Type B pancreatic cell (in vitro differentiated cells): ENCODE results near the gene TELO2. TPM values are rescaled to one million over a fixed set of nuclear protein-coding genes. Genes with fewer than 3 reads are reported as not detected.

Experiments used
- DNase-seq: peaks from one replicate; pipeline ENCODE4 v3.0.0; 2021; ENCODE audit warnings: mixed read lengths; ENCODE audit not compliant: unreplicated experiment; ENCODE audit errors: extremely low spot score
- H3K27ac Mint-ChIP-seq: 2 replicates; pipeline ENCODE4 v1.8.0; 2021; ENCODE audit warnings: mild to moderate bottlenecking, mixed read lengths
- H3K27me3 Mint-ChIP-seq: 2 replicates; pipeline ENCODE4 v1.8.0; 2021; ENCODE audit warnings: mixed read lengths
- H3K36me3 Mint-ChIP-seq: 2 replicates; pipeline ENCODE4 v1.8.0; 2021; ENCODE audit warnings: mixed read lengths
- H3K4me1 Mint-ChIP-seq: one replicate; pipeline ENCODE4 v1.8.0; 2021; ENCODE audit warnings: mixed read lengths; ENCODE audit not compliant: unreplicated experiment
- H3K4me3 Mint-ChIP-seq: 2 replicates; pipeline ENCODE4 v1.8.0; 2021; ENCODE audit warnings: mild to moderate bottlenecking, mixed read lengths
- H3K9me3 Mint-ChIP-seq: 2 replicates; pipeline ENCODE4 v1.8.0; 2021; ENCODE audit warnings: mixed read lengths
- CTCF ChIP-seq: fragments of 200-600 bp; sonication (generic); conservative IDR thresholded peaks from 2 replicates; pipeline ENCODE4 v1.5.0; 2021; ENCODE audit warnings: antibody characterized with exemption, mild to moderate bottlenecking
- total RNA-seq: library from RNA; stranded (reverse); gene quantifications from 2 replicates; pipeline ENCODE4 v1.2.1, GENCODE V29; 2021; ENCODE audit warnings: low replicate concordance

TELO2 gene
- total RNA-seq, 1 donor from 2014 or later, result 65.4 TPM

GRCh38 chr16:1499756-1500464, 6.8 kb downstream of the TELO2 start:
- H3K4me3 Mint-ChIP-seq, result no peak overlapping the region
- no peak overlapping the region for H3K27ac Mint-ChIP-seq
- H3K27me3 Mint-ChIP-seq, result no peaks in the 10 kb centered on the region
- H3K36me3 Mint-ChIP-seq, result peaks cover 3% of the 10 kb centered on the region
- TF ChIP-seq CTCF, result no peak
- H3K9me3 Mint-ChIP-seq, result no peaks in the 10 kb centered on the region
- H3K4me1 Mint-ChIP-seq, result no peaks in the 10 kb centered on the region
- DNase-seq, result no peak

DNA sequence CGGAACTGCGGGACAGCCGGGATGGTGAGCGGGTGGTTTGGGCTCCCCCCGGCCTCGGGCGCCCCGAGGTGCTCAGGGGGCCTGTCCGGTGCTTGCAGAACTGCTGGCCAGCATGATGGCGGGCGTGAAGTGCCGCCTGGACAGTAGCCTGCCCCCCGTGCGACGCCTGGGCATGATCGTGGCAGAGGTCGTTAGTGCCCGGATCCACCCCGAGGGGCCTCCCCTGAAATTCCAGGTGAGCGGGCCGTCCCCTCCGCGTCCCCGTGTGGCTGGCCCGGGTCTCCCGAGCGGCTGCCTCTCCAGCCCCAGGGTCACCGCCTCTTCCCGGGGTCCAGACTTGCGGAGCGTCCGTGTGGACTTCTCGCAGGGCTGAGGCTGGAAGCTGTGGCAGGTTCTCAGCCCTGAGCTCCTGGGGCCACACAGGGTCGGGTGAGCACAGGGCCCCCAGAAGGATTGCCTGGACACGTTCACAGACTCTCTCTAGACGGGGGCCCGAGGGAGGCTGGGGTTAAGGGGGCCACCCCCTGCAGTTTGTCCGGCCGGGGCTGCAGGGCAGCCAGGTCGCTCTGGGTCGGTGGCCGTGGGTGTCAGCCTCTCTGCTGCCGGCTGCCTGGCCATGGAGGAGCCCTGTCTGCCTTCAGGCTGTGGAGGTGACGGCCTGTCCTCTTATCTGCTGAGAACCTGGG, 7.4 kb downstream of the TELO2 start:
- no peaks in the 10 kb centered on the region for H3K4me1 Mint-ChIP-seq
- no peak overlapping the region for H3K4me3 Mint-ChIP-seq

GRCh38 chr16:1501630-1502029, 8.5 kb downstream of the TELO2 start:
- Mint-ChIP-seq H3K36me3 (peaks cover 3% of the 10 kb centered on the region), H3K27ac (no peak overlapping the region), H3K4me3 (no peak overlapping the region), H3K4me1 (no peaks in the 10 kb centered on the region), H3K9me3 (no peaks in the 10 kb centered on the region), H3K27me3 (no peaks in the 10 kb centered on the region)
- TF ChIP-seq CTCF, result no peak
- no peak for DNase-seq

More for the DNA sequence above, 7.4 kb downstream of the TELO2 start:
- no peaks in the 10 kb centered on the region for H3K9me3 Mint-ChIP-seq
- H3K27ac Mint-ChIP-seq, result no peak overlapping the region
- H3K36me3 Mint-ChIP-seq, result peaks cover 3% of the 10 kb centered on the region
- H3K27me3 Mint-ChIP-seq, result no peaks in the 10 kb centered on the region
- DNase-seq, result no peak
- no peak for TF ChIP-seq CTCF

DNA sequence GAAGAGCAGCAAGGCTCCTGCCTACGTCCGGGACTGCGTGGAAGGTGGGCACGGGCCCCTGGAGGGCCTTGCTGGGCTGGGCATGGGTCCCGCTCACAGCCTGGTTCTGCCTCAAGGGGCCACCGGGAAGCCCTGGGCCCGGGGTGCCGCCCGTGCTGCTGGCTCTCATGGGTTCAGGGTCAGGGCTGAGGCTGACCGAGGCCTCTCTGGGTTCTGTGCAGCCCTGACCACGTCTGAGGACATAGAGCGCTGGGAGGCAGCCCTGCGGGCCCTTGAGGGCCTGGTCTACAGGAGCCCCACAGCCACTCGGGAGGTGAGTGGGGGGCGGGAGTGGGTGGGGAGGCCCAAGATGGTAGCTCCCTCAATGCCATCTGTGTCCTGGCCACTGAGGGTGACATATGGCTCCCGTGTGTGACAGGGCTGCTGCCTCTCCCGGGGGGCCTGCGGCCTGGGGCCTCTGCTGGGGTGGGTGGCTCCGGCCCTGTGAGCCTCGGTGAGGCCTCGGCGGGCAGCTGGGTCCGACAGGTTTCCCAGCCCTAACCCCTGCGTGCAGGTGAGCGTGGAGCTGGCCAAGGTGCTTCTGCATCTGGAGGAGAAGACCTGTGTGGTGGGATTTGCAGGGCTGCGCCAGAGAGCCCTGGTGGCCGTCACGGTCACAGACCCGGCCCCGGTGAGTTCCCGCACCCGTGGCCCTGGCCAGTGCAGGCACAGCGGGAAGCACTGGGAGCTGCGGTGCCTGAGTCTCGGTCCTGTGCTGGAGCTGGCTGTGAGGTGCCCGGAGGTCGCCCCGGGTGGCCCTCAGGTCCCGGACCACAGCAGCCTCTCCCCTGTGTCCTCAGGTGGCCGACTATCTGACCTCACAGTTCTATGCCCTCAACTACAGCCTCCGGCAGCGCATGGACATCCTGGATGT, 9.2 kb downstream of the TELO2 start:
- H3K36me3 Mint-ChIP-seq, result peaks cover 3% of the 10 kb centered on the region
- H3K4me3 Mint-ChIP-seq, result no peak overlapping the region
- no peaks in the 10 kb centered on the region for H3K27me3 Mint-ChIP-seq
- TF ChIP-seq CTCF, result no peak
- no peak overlapping the region for H3K27ac Mint-ChIP-seq
- no peaks in the 10 kb centered on the region for H3K9me3 Mint-ChIP-seq
- no peaks in the 10 kb centered on the region for H3K4me1 Mint-ChIP-seq
- no peak for DNase-seq

DNA sequence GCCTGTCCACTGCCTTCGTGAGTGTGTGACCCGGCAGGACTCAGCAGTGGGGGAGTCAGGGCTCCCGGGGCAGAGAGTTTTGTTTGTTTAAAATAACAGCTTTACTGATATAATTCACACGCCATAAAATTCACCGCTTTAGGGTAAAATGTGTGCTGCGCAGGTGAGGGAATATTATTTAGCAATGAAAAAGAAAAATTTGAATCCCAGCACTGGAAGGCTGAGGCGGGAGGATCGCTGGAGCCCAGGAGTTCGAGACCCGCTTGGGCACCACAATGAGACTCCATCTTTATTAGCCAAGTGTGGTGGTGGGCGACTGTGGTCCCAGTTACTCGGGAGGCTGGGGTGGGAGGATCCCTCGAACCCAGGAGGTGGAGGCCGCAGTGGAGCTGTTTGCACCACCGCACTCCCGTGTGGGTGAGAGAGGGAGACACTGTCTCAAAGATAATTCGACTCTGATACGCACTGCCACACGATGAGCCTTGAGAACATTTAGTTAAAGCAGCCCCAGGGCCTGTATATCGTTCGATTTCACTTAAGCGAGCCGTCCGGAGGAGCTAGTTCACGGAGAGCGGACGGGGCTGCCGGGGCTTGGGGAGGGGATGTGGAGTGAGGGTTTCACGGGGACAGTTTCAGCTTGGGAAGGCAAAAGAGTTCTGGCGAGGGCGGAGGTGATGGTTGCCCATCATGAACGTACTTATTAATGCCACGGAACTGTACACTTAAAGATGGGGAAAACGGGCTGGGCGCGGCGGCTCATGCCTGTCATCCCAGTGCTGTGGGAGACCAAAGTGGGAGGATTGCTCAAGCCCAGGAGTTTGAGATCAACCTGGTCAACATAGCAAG, 10.2 kb downstream of the TELO2 start:
- Mint-ChIP-seq H3K4me1 (no peaks in the 10 kb centered on the region), H3K27me3 (no peaks in the 10 kb centered on the region), H3K4me3 (no peak overlapping the region), H3K27ac (no peak overlapping the region), H3K9me3 (no peaks in the 10 kb centered on the region), H3K36me3 (peaks cover 3% of the 10 kb centered on the region)
- DNase-seq, result no peak
- no peak for TF ChIP-seq CTCF
